ENCODE results near the gene DNAH3.
"Not testable (repeated sequence)": the region's sequence is repeated elsewhere in the genome, so short reads cannot be mapped to it uniquely, and the experiment has no call there.

The DNAH3 gene

DNA sequence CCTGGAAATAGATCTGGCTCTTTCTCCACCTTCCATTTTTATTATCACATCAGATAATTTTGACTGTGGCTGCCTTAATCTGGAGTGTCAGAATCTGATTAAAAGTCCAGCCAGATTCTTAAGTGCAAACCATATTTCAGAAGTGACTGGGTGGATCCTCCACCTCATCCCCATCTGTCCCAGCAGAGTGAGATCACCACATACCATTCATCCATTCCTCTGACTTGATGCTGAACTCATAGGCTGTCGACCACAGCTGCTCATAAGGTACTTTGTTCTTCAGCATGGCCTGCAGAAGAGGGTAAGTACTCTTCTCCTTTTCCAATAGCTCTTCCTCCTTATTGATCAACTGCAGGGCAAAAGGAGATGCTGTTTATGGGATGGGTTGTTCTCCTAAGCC is 53.5 kb downstream of the DNAH3 start:
- peaks cover 10% of the 10 kb centered on the region; the same call in 1 of the 2 replicates for H3K27me3 ChIP-seq (ENCODE audit: insufficient read depth, low read length)
- H3K4me2 ChIP-seq (ENCODE audit: low read length): no peak overlapping the region
- no peaks in the 10 kb centered on the region for H3K79me2 ChIP-seq (ENCODE audit: insufficient read depth, low read length)
- H3K4me3 ChIP-seq (ENCODE audit: low read depth, low read length, poor library complexity, severe bottlenecking): no peak overlapping the region
- H3K9me2 ChIP-seq (ENCODE audit: low read depth, low read length): no peaks in the 10 kb centered on the region
- no peaks in the 10 kb centered on the region for H3K36me3 ChIP-seq (ENCODE audit: insufficient read depth, low read length)
- no peaks in the 10 kb centered on the region for H4K20me1 ChIP-seq (ENCODE audit: insufficient read depth, low read length)
- H3F3A ChIP-seq (ENCODE audit: insufficient read depth, low read length): no peaks in the 10 kb centered on the region
- no peaks in the 10 kb centered on the region for H3K4me1 ChIP-seq (ENCODE audit: insufficient read depth, low read length, severe bottlenecking)
- H3K9me3 ChIP-seq (ENCODE audit: low read length): peaks cover 4% of the 10 kb centered on the region; the same call in 1 of the 2 replicates
- no peak overlapping the region for H3K9ac ChIP-seq (ENCODE audit: low read length)
- no peak overlapping the region for H3K27ac ChIP-seq (ENCODE audit: low read depth, low read length, poor library complexity, severe bottlenecking)
- TF ChIP-seq EZH2 (IDR thresholded peaks at IDR 0.05; ENCODE audit: borderline replicate concordance, low read length) (no peak), CTCF (IDR thresholded peaks at IDR 0.05; ENCODE audit: low read length) (no peak)
- no peak overlapping the region for H2AFZ ChIP-seq (ENCODE audit: low read length)

GRCh38 chr16:21094719-21095118 is 55.9 kb downstream of the DNAH3 start:
- not testable (repeated sequence) for H2AFZ ChIP-seq (ENCODE audit: low read length); H3K4me2 ChIP-seq (ENCODE audit: low read length); H3K9me3 ChIP-seq (ENCODE audit: low read length)

GRCh38 chr16:21092951-21093350 is 57.7 kb downstream of the DNAH3 start:
- Histone ChIP-seq H3K9me2 (ENCODE audit: low read depth, low read length) (no peaks in the 10 kb centered on the region), H3K79me2 (ENCODE audit: insufficient read depth, low read length) (no peaks in the 10 kb centered on the region), H4K20me1 (ENCODE audit: insufficient read depth, low read length) (no peaks in the 10 kb centered on the region), H3K9me3 (ENCODE audit: low read length) (peaks cover 4% of the 10 kb centered on the region; the same call in 1 of the 2 replicates), H3K4me3 (ENCODE audit: low read depth, low read length, poor library complexity, severe bottlenecking) (no peak overlapping the region), H3F3A (ENCODE audit: insufficient read depth, low read length) (no peaks in the 10 kb centered on the region), H3K4me1 (ENCODE audit: insufficient read depth, low read length, severe bottlenecking) (no peaks in the 10 kb centered on the region), H3K27me3 (ENCODE audit: insufficient read depth, low read length) (no peaks in the 10 kb centered on the region; the same call in 1 of the 2 replicates), H2AFZ (ENCODE audit: low read length) (no peak overlapping the region), H3K9ac (ENCODE audit: low read length) (no peak overlapping the region), H3K27ac (ENCODE audit: low read depth, low read length, poor library complexity, severe bottlenecking) (no peak overlapping the region), H3K4me2 (ENCODE audit: low read length) (no peak overlapping the region), H3K36me3 (ENCODE audit: insufficient read depth, low read length) (no peaks in the 10 kb centered on the region)
- TF ChIP-seq CTCF (IDR thresholded peaks at IDR 0.05; ENCODE audit: low read length): no peak

More at GRCh38 chr16:21094719-21095118, 55.9 kb downstream of the DNAH3 start:
- not testable (repeated sequence) for H4K20me1 ChIP-seq (ENCODE audit: insufficient read depth, low read length); H3K9me2 ChIP-seq (ENCODE audit: low read depth, low read length); H3K4me3 ChIP-seq (ENCODE audit: low read depth, low read length, poor library complexity, severe bottlenecking); H3K36me3 ChIP-seq (ENCODE audit: insufficient read depth, low read length); H3F3A ChIP-seq (ENCODE audit: insufficient read depth, low read length); H3K9ac ChIP-seq (ENCODE audit: low read length); H3K4me1 ChIP-seq (ENCODE audit: insufficient read depth, low read length, severe bottlenecking); H3K27ac ChIP-seq (ENCODE audit: low read depth, low read length, poor library complexity, severe bottlenecking); H3K79me2 ChIP-seq (ENCODE audit: insufficient read depth, low read length); H3K27me3 ChIP-seq (ENCODE audit: insufficient read depth, low read length)

All from OCI-LY1 (cell line).